SK-N-SH (cell line): ENCODE data around the gene DOK7.
"Not testable (repeated sequence)": the region's sequence is repeated elsewhere in the genome, so short reads cannot be mapped to it uniquely, and the experiment has no call there.

ENCODE experiments used
- ELF1 ChIP-seq: IDR thresholded peaks from 2 replicates; pipeline ENCODE4 v1.4.0; 2012
- EP300 ChIP-seq, 2 experiments: IDR thresholded peaks; 2 replicates each; pipeline versions ENCODE4 v1.4.0 to v1.6.1; 2012; ENCODE audit warnings: borderline replicate concordance in 1 of 2, low read depth in 1 of 2, low read length in 1 of 2
- EZH2phosphoT487 ChIP-seq: fragments of 200-600 bp; sonication (generic); IDR thresholded peaks from 2 replicates; pipeline ENCODE4 v1.6.1; 2017; ENCODE audit warnings: low read depth, mixed run types, mild to moderate bottlenecking, antibody characterized with exemption, moderate library complexity, borderline replicate concordance
- JUND ChIP-seq: IDR thresholded peaks from 2 replicates; pipeline ENCODE4 v1.4.0; 2012
- MXI1 ChIP-seq: IDR thresholded peaks from 2 replicates; pipeline ENCODE4 v1.6.1; 2012; ENCODE audit warnings: mild to moderate bottlenecking, low read depth, low read length, improper control_type of control experiment
- POLR2AphosphoS5 ChIP-seq: IDR thresholded peaks from 2 replicates; pipeline ENCODE4 v1.6.1; 2012; ENCODE audit warnings: low read depth, low read length
- RXRA ChIP-seq: IDR thresholded peaks from 2 replicates; pipeline ENCODE4 v1.4.0; 2012; ENCODE audit warnings: low read depth, mild to moderate bottlenecking, borderline replicate concordance
- SMC3 ChIP-seq: IDR thresholded peaks from 2 replicates; pipeline ENCODE4 v1.6.1; 2012; ENCODE audit warnings: low read depth, low read length, improper control_type of control experiment
- TF ChIP-seq, protein P1 (sequence below): fragments of 200-600 bp; sonication (generic); IDR thresholded peaks from 2 replicates; pipeline ENCODE4 v1.6.1; 2017; ENCODE audit warnings: antibody characterized with exemption, mild to moderate bottlenecking, moderate library complexity
- TF ChIP-seq, protein P2 (sequence below): IDR thresholded peaks from 2 replicates; pipeline ENCODE4 v1.6.1; 2012; ENCODE audit warnings: mild to moderate bottlenecking, low read depth, low read length, moderate library complexity
- TF ChIP-seq, protein P3 (sequence below): IDR thresholded peaks from 2 replicates; pipeline ENCODE4 v1.4.0; 2012; ENCODE audit warnings: low read depth

DNA sequence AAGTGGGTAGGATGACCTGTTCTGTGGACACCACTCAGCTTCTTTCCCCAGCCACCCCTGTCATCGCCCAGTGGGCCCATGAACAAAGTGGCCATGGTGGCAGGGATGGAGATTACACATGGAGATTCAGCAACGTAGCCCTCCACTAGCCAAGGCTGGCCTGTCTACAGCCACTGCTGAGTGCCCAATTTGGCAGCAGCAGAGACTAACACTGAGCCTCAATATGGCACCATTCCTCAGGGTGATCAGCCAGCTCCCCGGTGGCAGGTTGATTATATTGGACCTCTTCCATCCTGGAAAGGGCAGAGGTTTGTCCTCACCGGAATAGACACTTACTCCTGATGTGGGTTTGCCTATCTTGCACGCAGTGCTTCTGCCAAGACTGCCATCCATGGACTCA is 4.0 kb upstream of the DOK7 start:
- TF ChIP-seq, protein P1, sequence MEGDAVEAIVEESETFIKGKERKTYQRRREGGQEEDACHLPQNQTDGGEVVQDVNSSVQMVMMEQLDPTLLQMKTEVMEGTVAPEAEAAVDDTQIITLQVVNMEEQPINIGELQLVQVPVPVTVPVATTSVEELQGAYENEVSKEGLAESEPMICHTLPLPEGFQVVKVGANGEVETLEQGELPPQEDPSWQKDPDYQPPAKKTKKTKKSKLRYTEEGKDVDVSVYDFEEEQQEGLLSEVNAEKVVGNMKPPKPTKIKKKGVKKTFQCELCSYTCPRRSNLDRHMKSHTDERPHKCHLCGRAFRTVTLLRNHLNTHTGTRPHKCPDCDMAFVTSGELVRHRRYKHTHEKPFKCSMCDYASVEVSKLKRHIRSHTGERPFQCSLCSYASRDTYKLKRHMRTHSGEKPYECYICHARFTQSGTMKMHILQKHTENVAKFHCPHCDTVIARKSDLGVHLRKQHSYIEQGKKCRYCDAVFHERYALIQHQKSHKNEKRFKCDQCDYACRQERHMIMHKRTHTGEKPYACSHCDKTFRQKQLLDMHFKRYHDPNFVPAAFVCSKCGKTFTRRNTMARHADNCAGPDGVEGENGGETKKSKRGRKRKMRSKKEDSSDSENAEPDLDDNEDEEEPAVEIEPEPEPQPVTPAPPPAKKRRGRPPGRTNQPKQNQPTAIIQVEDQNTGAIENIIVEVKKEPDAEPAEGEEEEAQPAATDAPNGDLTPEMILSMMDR: not testable (repeated sequence)
- not testable (repeated sequence) for TF ChIP-seq SMC3; POLR2AphosphoS5; MXI1; EP300 (IDR thresholded peaks at IDR 0.05; ENCODE audit: borderline replicate concordance in 1 of 2, low read depth in 1 of 2, low read length in 1 of 2); EZH2phosphoT487; JUND; ELF1; RXRA
- TF ChIP-seq, protein P2, sequence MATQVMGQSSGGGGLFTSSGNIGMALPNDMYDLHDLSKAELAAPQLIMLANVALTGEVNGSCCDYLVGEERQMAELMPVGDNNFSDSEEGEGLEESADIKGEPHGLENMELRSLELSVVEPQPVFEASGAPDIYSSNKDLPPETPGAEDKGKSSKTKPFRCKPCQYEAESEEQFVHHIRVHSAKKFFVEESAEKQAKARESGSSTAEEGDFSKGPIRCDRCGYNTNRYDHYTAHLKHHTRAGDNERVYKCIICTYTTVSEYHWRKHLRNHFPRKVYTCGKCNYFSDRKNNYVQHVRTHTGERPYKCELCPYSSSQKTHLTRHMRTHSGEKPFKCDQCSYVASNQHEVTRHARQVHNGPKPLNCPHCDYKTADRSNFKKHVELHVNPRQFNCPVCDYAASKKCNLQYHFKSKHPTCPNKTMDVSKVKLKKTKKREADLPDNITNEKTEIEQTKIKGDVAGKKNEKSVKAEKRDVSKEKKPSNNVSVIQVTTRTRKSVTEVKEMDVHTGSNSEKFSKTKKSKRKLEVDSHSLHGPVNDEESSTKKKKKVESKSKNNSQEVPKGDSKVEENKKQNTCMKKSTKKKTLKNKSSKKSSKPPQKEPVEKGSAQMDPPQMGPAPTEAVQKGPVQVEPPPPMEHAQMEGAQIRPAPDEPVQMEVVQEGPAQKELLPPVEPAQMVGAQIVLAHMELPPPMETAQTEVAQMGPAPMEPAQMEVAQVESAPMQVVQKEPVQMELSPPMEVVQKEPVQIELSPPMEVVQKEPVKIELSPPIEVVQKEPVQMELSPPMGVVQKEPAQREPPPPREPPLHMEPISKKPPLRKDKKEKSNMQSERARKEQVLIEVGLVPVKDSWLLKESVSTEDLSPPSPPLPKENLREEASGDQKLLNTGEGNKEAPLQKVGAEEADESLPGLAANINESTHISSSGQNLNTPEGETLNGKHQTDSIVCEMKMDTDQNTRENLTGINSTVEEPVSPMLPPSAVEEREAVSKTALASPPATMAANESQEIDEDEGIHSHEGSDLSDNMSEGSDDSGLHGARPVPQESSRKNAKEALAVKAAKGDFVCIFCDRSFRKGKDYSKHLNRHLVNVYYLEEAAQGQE: not testable (repeated sequence)
- TF ChIP-seq, protein P3, sequence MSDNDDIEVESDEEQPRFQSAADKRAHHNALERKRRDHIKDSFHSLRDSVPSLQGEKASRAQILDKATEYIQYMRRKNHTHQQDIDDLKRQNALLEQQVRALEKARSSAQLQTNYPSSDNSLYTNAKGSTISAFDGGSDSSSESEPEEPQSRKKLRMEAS: not testable (repeated sequence)
